Spleen (tissue), 11 donors: ENCODE results near the gene CHCHD3. TPM values are rescaled to one million over a fixed set of nuclear protein-coding genes. Genes with fewer than 3 reads are reported as not detected.

Experiments used
- DNase-seq: peaks from one replicate; pipeline ENCODE4 v3.0.0-alpha.2; 2020
- H3K27ac ChIP-seq, 8 donors: fragments of 200-600 bp; sonication (generic) in 7 of 8; 1 replicate in 4 of 8; 2 replicates in 4 of 8; pipeline versions ENCODE4 v1.5.0 to v1.8.0; 2016 to 2021; ENCODE audit warnings: inconsistent platforms in 4 of 8, mild to moderate bottlenecking in 4 of 8, moderate library complexity in 1 of 8
- H3K27me3 ChIP-seq, 7 donors: fragments of 200-600 bp; sonication (generic) in 6 of 7; replicated peaks in 1 of 7; 1 replicate in 4 of 7; 2 replicates in 3 of 7; pipeline versions ENCODE4 v1.5.0 to v1.8.0; 2016 to 2021; ENCODE audit warnings: inconsistent platforms in 3 of 7, mild to moderate bottlenecking in 1 of 7
- H3K36me3 ChIP-seq, 6 donors: fragments of 200-600 bp; sonication (generic) in 5 of 6; 1 replicate in 4 of 6; 2 replicates in 2 of 6; pipeline versions ENCODE4 v1.5.0 to v1.8.0; 2016 to 2021; ENCODE audit warnings: inconsistent platforms in 2 of 6
- H3K4me1 ChIP-seq, 6 donors: fragments of 200-600 bp; sonication (generic) in 5 of 6; 1 replicate in 3 of 6; 2 replicates in 3 of 6; pipeline versions ENCODE4 v1.5.0 to v1.8.0; 2016 to 2021; ENCODE audit warnings: inconsistent platforms in 3 of 6
- H3K4me3 ChIP-seq, 8 donors: fragments of 200-600 bp; sonication (generic) in 7 of 8; 1 replicate in 4 of 8; 2 replicates in 4 of 8; pipeline versions ENCODE4 v1.5.0 to v1.8.0; 2016 to 2021; ENCODE audit warnings: inconsistent platforms in 4 of 8, mild to moderate bottlenecking in 4 of 8, moderate library complexity in 2 of 8
- H3K9me3 ChIP-seq, 8 donors: fragments of 200-600 bp; sonication (generic) in 7 of 8; 1 replicate in 4 of 8; 2 replicates in 4 of 8; pipeline versions ENCODE4 v1.5.0 to v1.8.0; 2016 to 2021; ENCODE audit warnings: inconsistent platforms in 4 of 8
- CTCF ChIP-seq, 11 experiments: fragments of 200-600 bp in 7 of 11; fragments of 450-650 bp in 4 of 11; sonication (generic) in 4 of 11; IDR thresholded peaks in 8 of 11; conservative IDR thresholded peaks in 3 of 11; 1 replicate in 7 of 11; 2 replicates in 4 of 11; pipeline versions ENCODE4 v1.4.0 to v1.8.0; 2016 to 2021; ENCODE audit warnings: antibody characterized with exemption in 11 of 11, inconsistent platforms in 4 of 11, mild to moderate bottlenecking in 1 of 11
- POLR2A ChIP-seq, 3 donors: fragments of 450-650 bp; IDR thresholded peaks; one replicate each; pipeline ENCODE4 v1.5.1; 2017; ENCODE audit warnings: antibody characterized with exemption in 3 of 3, mild to moderate bottlenecking in 1 of 3
- POLR2AphosphoS5 ChIP-seq, 3 donors: sonication (generic); formaldehyde crosslinking; IDR thresholded peaks; one replicate each; pipeline ENCODE4 v1.5.1; 2017; ENCODE audit warnings: antibody characterized with exemption in 3 of 3
- WGBS, 5 donors: extraction: QIAGEN DNeasy Blood & Tissue Kit in 3 of 5; methylation state at CpG; one replicate each; pipeline versions ENCODE4 v1.1.5 to v1.1.7; 2013 to 2018; 5-methylcytosine and 5-hydroxymethylcytosine counted together
- intact Hi-C: fragments of 100-400 bp; cut with DNase I; formaldehyde crosslinking; loops from one replicate; pipeline ENCODE4 v1.15.0; 2023; ENCODE audit warnings: low total_unique reads
- polyA plus RNA-seq, 3 donors: library from polyadenylated mRNA; stranded (reverse); fragments of 200-250 nt; gene quantifications; one replicate each; pipeline ENCODE4 v1.2.1, GENCODE V29; 2013
- total RNA-seq, 7 donors: library from RNA; depleted of rRNA in 3 of 7; stranded (reverse); fragments of >200 nt in 3 of 7; fragmentation: NEBNext Ultra II Directional in 4 of 7; extraction: Animal tissue kit (Norgen Biotek cat#: 25700) in 4 of 7; gene quantifications; one replicate each; pipeline versions ENCODE4 v1.1.0 to v1.2.1, GENCODE V29; 2016 to 2021
- donor health status: healthy with polysubstance abuse.
- donor health status: DM: no; HTN: no; CAD: no; lungs with moderate emphysema.
- donor health status: DM: no; HTN: no; CAD: no.
- donor health status: Bipolar disorder and iron deficiency.
- donor health status: healthy.
- donor health status: DM: no; HTN: no; CAD: no.
- donor health status: DM: yes; HTN: yes; CAD: no.

Gene CHCHD3
- total and polyA plus RNA-seq, 10 donors = 18.6 to 60.3 (median 38.8) TPM

- Histone ChIP-seq H3K4me1 (no peaks in the 10 kb centered on the region), H3K27me3 (no peaks in the 10 kb centered on the region), H3K36me3 (peaks cover 0 to 73% (median 10%) of the 10 kb centered on the region in 6 donors), H3K27ac (no peak overlapping the region), H3K9me3 (no peaks in the 10 kb centered on the region), H3K4me3 (no peak overlapping the region)
- WGBS, 5 donors = 93 to 99% (median 96%) methylated on average over 2 of the region's 2 CpGs
- intact Hi-C loops = no loop called here
- no peak for DNase-seq
- TF ChIP-seq CTCF (IDR thresholded peaks at IDR 0.05 in 8 of 11, conservative IDR thresholded peaks at IDR 0.05 in 3 of 11) (no peak), POLR2AphosphoS5 (IDR thresholded peaks at IDR 0.05) (no peak), POLR2A (IDR thresholded peaks at IDR 0.05) (no peak)
These were observed 291.8 kb downstream of the CHCHD3 start for GRCh38 chr7:132790104-132790503.

- no peak for DNase-seq
- intact Hi-C loops = no loop called here
- no peaks in the 10 kb centered on the region for H3K9me3 ChIP-seq
- H3K27ac ChIP-seq = no peak overlapping the region
- H3K4me3 ChIP-seq = no peak overlapping the region
- no peaks in the 10 kb centered on the region for H3K27me3 ChIP-seq
- H3K4me1 ChIP-seq = no peaks in the 10 kb centered on the region
- H3K36me3 ChIP-seq = peaks cover 0 to 73% (median 8%) of the 10 kb centered on the region in 6 donors
- 86 to 97% (median 93%) methylated on average over 6 of the region's 6 CpGs for WGBS, 5 donors
- TF ChIP-seq POLR2AphosphoS5 (IDR thresholded peaks at IDR 0.05) (no peak), POLR2A (IDR thresholded peaks at IDR 0.05) (no peak), CTCF (IDR thresholded peaks at IDR 0.05 in 8 of 11, conservative IDR thresholded peaks at IDR 0.05 in 3 of 11) (no peak)
These were observed 292.6 kb downstream of the CHCHD3 start for GRCh38 chr7:132789281-132789680.

GRCh38 chr7:132785870-132786269 lies 296.0 kb downstream of the CHCHD3 start:
- Histone ChIP-seq H3K27me3 (no peaks in the 10 kb centered on the region), H3K36me3 (peaks cover 0 to 55% (median 2%) of the 10 kb centered on the region in 6 donors), H3K9me3 (no peaks in the 10 kb centered on the region), H3K27ac (no peak overlapping the region), H3K4me3 (no peak overlapping the region), H3K4me1 (no peaks in the 10 kb centered on the region)
- intact Hi-C loops = no loop called here
- no peak for DNase-seq
- no peak for TF ChIP-seq CTCF (IDR thresholded peaks at IDR 0.05 in 8 of 11, conservative IDR thresholded peaks at IDR 0.05 in 3 of 11)
- TF ChIP-seq POLR2A (IDR thresholded peaks at IDR 0.05) = no peak
- TF ChIP-seq POLR2AphosphoS5 (IDR thresholded peaks at IDR 0.05) = no peak
- WGBS, 5 donors = 93 to 99% (median 97%) methylated on average over 6 of the region's 6 CpGs

- WGBS, 5 donors = 81 to 89% (median 87%) methylated on average over 4 of the region's 4 CpGs
- Histone ChIP-seq H3K4me3 (no peak overlapping the region), H3K27me3 (no peaks in the 10 kb centered on the region), H3K4me1 (no peaks in the 10 kb centered on the region), H3K36me3 (peaks cover 0 to 50% (median 2%) of the 10 kb centered on the region in 6 donors), H3K27ac (no peak overlapping the region), H3K9me3 (no peaks in the 10 kb centered on the region)
- TF ChIP-seq POLR2A (IDR thresholded peaks at IDR 0.05) (no peak), CTCF (IDR thresholded peaks at IDR 0.05 in 8 of 11, conservative IDR thresholded peaks at IDR 0.05 in 3 of 11) (no peak), POLR2AphosphoS5 (IDR thresholded peaks at IDR 0.05) (no peak)
- intact Hi-C loops = no loop called here
- DNase-seq = no peak
These were observed 297.5 kb downstream of the CHCHD3 start for GRCh38 chr7:132784406-132784805.
